Measurements from ENCODE around the gene TMA7. TPM values are rescaled to one million over a fixed set of nuclear protein-coding genes. Genes with fewer than 3 reads are reported as not detected.
A peak's percentile ranks its signal among the peaks of the same experiment; 100 is the strongest.
"Not testable (repeated sequence)": the region's sequence is repeated elsewhere in the genome, so short reads cannot be mapped to it uniquely, and the experiment has no call there.

TMA7 gene
- total RNA-seq, 1 donor from 2014 or later = 309 TPM

- no peak for DNase-seq (ENCODE audit: low read depth, low spot score)
- H3K4me1 Mint-ChIP-seq = peaks cover under 1% of the 10 kb centered on the region
- H3K27ac Mint-ChIP-seq (ENCODE audit: unreplicated experiment) = no peak overlapping the region
- no peak overlapping the region for H3K4me3 Mint-ChIP-seq
- no peaks in the 10 kb centered on the region for H3K36me3 Mint-ChIP-seq (ENCODE audit: low read depth)
- no peaks in the 10 kb centered on the region for H3K9me3 Mint-ChIP-seq
- TF ChIP-seq CTCF (conservative IDR thresholded peaks at IDR 0.05) = no peak
- no peaks in the 10 kb centered on the region for H3K27me3 Mint-ChIP-seq (ENCODE audit: low read depth)
These were observed 19.9 kb downstream of the TMA7 start for GRCh38 chr3:48459773-48460516.

GRCh38 chr3:48460517-48460902, 20.5 kb downstream of the TMA7 start:
- H3K4me1 Mint-ChIP-seq = peaks cover 6% of the 10 kb centered on the region
- H3K27ac Mint-ChIP-seq (ENCODE audit: unreplicated experiment) = no peak overlapping the region
- no peak overlapping the region for H3K4me3 Mint-ChIP-seq
- no peak for TF ChIP-seq CTCF (conservative IDR thresholded peaks at IDR 0.05)
- H3K36me3 Mint-ChIP-seq (ENCODE audit: low read depth) = no peaks in the 10 kb centered on the region
- DNase-seq (ENCODE audit: low read depth, low spot score) = no peak
- H3K27me3 Mint-ChIP-seq (ENCODE audit: low read depth) = peaks cover under 1% of the 10 kb centered on the region
- H3K9me3 Mint-ChIP-seq = no peaks in the 10 kb centered on the region

- not testable (repeated sequence) for H3K4me3 Mint-ChIP-seq; DNase-seq (ENCODE audit: low read depth, low spot score); H3K9me3 Mint-ChIP-seq; H3K36me3 Mint-ChIP-seq (ENCODE audit: low read depth); H3K27ac Mint-ChIP-seq (ENCODE audit: unreplicated experiment); H3K27me3 Mint-ChIP-seq (ENCODE audit: low read depth)
- H3K4me1 Mint-ChIP-seq = peaks cover 14% of the 10 kb centered on the region
These were observed 21.7 kb downstream of the TMA7 start for GRCh38 chr3:48461767-48462166.

- TF ChIP-seq CTCF (conservative IDR thresholded peaks at IDR 0.05) = no peak
- DNase-seq (ENCODE audit: low read depth, low spot score) = no peak
- Mint-ChIP-seq H3K27ac (ENCODE audit: unreplicated experiment) (no peak overlapping the region), H3K9me3 (no peaks in the 10 kb centered on the region), H3K4me3 (no peak overlapping the region), H3K27me3 (ENCODE audit: low read depth) (peaks cover 3% of the 10 kb centered on the region), H3K36me3 (ENCODE audit: low read depth) (no peaks in the 10 kb centered on the region), H3K4me1 (peaks cover 26% of the 10 kb centered on the region)
These were observed 23.6 kb downstream of the TMA7 start for GRCh38 chr3:48463703-48464102.

- DNase-seq (ENCODE audit: low read depth, low spot score) = no peak
These were observed 24.7 kb downstream of the TMA7 start for GRCh38 chr3:48464713-48465221.

More at GRCh38 chr3:48464713-48465221, 24.7 kb downstream of the TMA7 start:
- peak overlapping the region; percentile 97 for H3K27ac Mint-ChIP-seq (ENCODE audit: unreplicated experiment)
- H3K9me3 Mint-ChIP-seq = no peaks in the 10 kb centered on the region
- H3K4me1 Mint-ChIP-seq = peaks cover 35% of the 10 kb centered on the region
- no peak for TF ChIP-seq CTCF (conservative IDR thresholded peaks at IDR 0.05)
- H3K36me3 Mint-ChIP-seq (ENCODE audit: low read depth) = no peaks in the 10 kb centered on the region
- H3K4me3 Mint-ChIP-seq = no peak overlapping the region
- peaks cover 3% of the 10 kb centered on the region for H3K27me3 Mint-ChIP-seq (ENCODE audit: low read depth)
